Liver (tissue), 3 donors: ENCODE results near the gene FBXO7.

Experiments used
- FOXA2 ChIP-seq: IDR thresholded peaks from 2 replicates; pipeline ENCODE4 v1.6.1; 2016; ENCODE audit warnings: antibody characterized with exemption
- HNF4G ChIP-seq: IDR thresholded peaks from 2 replicates; pipeline ENCODE4 v1.6.1; 2016; ENCODE audit warnings: antibody characterized with exemption
- TF ChIP-seq, protein P1 (sequence below): fragments of 150-350 bp; IDR thresholded peaks from 2 replicates; pipeline ENCODE4 v1.5.1; 2017; ENCODE audit warnings: improper control_type of control experiment, low read depth, low read length; ENCODE audit not compliant: missing input control
- TF ChIP-seq, protein P2 (sequence below): IDR thresholded peaks from 2 replicates; pipeline ENCODE4 v1.6.1; 2016; ENCODE audit warnings: antibody characterized with exemption
- TF ChIP-seq, protein P3 (sequence below): IDR thresholded peaks from 2 replicates; pipeline ENCODE4 v1.6.1; 2016; ENCODE audit warnings: antibody characterized with exemption
- donor health status: healthy.
- donor health status: healthy.

DNA sequence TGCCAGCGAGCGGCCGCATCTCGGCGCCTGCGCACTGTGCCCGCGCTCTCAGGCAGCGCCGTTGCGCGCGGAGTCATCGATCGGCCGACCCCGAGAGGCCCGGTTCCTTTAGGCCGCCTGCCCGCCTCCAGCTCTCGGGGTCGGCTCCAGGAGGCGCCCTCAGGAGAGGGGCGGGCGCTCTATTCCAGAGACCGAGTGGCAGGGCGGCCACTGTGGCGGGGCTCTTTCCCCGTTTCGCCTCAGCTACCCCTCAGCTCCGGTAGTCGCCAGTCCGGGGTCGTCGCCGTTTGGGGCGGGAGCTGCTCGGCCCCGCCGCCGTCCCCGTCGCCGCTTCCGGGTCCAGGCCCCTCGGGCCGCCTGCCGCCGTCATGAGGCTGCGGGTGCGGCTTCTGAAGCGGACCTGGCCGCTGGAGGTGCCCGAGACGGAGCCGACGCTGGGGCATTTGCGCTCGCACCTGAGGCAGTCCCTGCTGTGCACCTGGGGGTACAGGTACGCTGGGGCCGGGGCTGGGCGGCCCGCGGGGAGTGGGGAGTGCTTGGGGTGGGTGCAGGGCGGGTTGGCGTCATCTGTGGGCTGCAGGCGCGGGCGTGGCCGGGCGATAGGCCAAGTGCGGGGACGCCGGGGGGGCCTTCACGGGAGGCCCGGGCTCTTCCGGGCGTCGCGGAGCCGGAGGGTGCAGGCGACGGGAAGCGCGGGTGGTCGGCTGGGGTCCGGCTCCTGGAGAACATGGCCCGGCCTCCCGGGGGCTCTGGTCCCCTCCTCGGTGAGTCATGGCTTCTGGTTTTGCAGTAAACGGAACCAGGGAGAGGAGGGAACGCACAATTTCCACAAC lies at the start of gene FBXO7:
- TF ChIP-seq, protein P1, sequence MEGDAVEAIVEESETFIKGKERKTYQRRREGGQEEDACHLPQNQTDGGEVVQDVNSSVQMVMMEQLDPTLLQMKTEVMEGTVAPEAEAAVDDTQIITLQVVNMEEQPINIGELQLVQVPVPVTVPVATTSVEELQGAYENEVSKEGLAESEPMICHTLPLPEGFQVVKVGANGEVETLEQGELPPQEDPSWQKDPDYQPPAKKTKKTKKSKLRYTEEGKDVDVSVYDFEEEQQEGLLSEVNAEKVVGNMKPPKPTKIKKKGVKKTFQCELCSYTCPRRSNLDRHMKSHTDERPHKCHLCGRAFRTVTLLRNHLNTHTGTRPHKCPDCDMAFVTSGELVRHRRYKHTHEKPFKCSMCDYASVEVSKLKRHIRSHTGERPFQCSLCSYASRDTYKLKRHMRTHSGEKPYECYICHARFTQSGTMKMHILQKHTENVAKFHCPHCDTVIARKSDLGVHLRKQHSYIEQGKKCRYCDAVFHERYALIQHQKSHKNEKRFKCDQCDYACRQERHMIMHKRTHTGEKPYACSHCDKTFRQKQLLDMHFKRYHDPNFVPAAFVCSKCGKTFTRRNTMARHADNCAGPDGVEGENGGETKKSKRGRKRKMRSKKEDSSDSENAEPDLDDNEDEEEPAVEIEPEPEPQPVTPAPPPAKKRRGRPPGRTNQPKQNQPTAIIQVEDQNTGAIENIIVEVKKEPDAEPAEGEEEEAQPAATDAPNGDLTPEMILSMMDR = no peak
- TF ChIP-seq, protein P2, sequence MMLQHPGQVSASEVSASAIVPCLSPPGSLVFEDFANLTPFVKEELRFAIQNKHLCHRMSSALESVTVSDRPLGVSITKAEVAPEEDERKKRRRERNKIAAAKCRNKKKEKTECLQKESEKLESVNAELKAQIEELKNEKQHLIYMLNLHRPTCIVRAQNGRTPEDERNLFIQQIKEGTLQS = no peak
- TF ChIP-seq HNF4G (no peak), FOXA2 (no peak)
- TF ChIP-seq, protein P3, sequence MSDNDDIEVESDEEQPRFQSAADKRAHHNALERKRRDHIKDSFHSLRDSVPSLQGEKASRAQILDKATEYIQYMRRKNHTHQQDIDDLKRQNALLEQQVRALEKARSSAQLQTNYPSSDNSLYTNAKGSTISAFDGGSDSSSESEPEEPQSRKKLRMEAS = no peak
